Measurements from ENCODE around the gene NPDC1.

Gene NPDC1

DNA sequence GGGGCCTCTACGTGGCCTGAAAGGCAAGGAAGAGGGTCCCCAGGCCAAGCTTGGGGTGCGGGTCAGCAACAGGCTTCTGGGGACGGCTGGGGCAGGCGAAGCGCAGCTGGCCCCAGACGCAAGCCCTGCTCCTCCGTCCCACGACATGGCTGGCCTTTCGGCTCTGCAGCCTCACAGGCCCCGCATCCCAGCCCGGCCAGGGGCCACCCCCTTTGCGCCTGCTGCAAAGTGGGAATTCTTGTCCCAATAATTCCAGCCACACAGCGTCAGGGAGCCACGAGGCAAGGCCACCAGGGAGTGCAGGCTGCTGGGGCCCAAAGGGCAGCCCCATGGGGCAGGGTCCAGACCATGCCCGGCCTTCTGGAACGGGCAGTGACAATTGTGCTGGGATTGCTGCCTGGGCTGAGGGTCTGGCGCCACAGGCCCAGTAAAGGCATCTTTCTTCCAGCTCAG, 9.0 kb upstream of the NPDC1 start:
- Histone ChIP-seq H3K36me3 (ENCODE audit: control insufficient read depth, insufficient read depth, low read length) (no peaks in the 10 kb centered on the region), H3K4me3 (replicated peaks; ENCODE audit: low read depth, low read length) (no peak overlapping the region), H3K27me3 (replicated peaks; ENCODE audit: control insufficient read depth, insufficient read depth, low read length) (peaks cover 3% of the 10 kb centered on the region)
- no peak for DNase-seq (ENCODE audit: extremely low read depth, insufficient read length)
- TF ChIP-seq, protein P1, sequence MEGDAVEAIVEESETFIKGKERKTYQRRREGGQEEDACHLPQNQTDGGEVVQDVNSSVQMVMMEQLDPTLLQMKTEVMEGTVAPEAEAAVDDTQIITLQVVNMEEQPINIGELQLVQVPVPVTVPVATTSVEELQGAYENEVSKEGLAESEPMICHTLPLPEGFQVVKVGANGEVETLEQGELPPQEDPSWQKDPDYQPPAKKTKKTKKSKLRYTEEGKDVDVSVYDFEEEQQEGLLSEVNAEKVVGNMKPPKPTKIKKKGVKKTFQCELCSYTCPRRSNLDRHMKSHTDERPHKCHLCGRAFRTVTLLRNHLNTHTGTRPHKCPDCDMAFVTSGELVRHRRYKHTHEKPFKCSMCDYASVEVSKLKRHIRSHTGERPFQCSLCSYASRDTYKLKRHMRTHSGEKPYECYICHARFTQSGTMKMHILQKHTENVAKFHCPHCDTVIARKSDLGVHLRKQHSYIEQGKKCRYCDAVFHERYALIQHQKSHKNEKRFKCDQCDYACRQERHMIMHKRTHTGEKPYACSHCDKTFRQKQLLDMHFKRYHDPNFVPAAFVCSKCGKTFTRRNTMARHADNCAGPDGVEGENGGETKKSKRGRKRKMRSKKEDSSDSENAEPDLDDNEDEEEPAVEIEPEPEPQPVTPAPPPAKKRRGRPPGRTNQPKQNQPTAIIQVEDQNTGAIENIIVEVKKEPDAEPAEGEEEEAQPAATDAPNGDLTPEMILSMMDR (IDR thresholded peaks at IDR 0.05; ENCODE audit: insufficient read depth, low read length, poor library complexity, severe bottlenecking), result no peak

DNA sequence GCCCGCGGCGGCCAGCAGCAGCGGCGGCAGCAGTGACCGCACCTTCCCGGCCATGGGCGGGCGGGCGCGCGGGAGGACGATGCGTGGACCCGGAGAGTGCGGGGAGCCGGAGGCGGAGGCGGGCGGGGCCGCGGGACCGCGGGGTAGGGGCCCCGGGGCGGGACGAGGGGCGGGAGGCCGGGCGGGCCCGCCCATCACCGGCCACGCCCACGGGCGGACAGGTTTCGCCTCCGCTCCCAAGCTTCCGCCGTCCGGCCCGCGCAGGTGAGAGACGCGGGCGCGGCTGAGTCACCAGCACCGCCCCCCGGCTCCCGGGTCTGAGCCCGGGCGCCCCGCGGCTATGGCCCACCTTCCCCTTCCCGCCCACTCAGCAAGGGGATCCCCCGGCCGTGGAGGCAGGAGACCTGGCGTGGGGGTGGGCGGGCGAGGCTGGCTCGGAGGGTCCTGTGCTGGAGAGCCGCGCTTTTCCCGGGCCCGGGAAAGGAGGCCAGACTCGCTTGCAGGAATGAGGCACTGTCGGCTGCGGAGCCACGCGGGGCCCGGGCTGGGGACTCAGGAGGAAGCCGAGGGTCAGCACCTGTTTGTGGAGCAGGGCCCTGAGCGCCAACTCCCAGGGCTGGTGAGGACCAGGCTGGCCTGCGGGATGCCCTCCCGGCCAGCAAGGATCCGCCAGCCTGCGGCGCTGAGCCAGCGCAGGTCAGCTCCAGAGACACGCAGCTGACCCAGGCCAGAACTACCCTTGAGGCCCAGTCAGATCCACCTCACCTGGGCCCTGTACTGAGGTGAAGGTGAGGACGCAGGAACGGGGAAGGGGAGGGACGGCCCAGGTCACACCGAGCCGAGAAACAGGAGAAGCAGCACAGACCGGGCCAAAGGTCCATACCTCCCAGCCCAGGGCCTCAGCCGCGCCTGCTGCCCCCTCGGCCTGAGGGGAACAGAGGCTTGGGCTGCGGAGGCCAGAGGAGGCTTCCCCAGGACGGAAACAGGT, 8.3 kb upstream of the NPDC1 start, which contains the start of gene ENTPD2:
Gene ENTPD2 (minus strand): TSS at position 118 of the 988 bp plus-strand sequence. CDS start 64 bp downstream, at position 54.
- Histone ChIP-seq H3K4me3 (replicated peaks; ENCODE audit: low read depth, low read length) (no peak within 1 kb of the TSS), H3K27me3 (replicated peaks; ENCODE audit: control insufficient read depth, insufficient read depth, low read length) (peaks cover 3% of the 10 kb centered on the region), H3K36me3 (ENCODE audit: control insufficient read depth, insufficient read depth, low read length) (no peaks in the 10 kb centered on the region)
- TF ChIP-seq, protein P1 (IDR thresholded peaks at IDR 0.05; ENCODE audit: insufficient read depth, low read length, poor library complexity, severe bottlenecking), result no peak
- no peak for DNase-seq (ENCODE audit: extremely low read depth, insufficient read length)

DNA sequence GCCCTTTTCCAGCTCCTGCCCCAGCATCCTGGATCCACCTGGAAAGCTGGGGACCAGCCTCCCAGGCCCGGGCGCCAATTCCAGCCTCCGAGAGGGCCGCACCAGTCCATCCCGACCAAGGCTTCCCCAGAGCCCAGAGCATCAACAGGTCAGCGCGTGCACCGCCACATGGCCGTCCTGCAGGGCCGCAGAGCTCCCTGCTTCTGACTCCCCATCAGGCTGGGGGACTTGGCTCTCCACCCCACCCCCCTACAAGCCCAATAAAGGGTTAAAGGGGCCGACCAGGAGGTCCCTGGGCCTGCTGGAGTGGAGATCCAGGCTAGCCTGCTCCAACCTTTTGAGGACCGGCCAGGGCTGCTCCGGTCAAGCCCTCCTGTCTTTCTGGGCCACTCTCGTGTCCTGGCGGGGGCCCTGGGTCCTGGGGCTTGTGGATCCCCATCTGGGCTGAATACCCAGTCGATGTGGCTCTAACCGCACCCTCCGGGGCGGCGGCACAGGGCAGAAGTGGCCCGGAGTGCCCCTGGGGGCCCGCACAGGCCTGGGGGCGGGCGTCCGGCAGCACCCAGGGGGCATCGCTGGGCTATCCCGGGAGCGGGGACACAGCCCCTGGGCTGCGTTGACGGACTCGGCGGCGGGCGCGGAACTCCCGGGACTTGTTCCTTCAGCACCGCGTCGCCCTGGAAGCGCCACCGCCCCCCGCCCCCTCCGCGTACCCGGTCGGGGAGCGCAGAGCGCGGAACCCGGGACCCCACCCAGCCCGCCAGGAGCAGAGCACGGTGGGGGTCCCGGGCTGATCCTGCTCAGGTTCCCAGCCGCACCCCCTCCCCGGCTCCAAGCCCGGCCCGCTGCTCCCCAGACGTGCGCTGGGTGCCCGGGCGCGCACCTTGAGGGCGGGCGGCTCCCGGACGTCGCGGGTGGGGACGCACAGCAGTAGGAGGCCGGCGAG, 7.3 kb upstream of the NPDC1 start:
- no peak overlapping the region for H3K4me3 ChIP-seq (replicated peaks; ENCODE audit: low read depth, low read length)
- TF ChIP-seq, protein P1 (IDR thresholded peaks at IDR 0.05; ENCODE audit: insufficient read depth, low read length, poor library complexity, severe bottlenecking), result no peak
- no peak for DNase-seq (ENCODE audit: extremely low read depth, insufficient read length)
- no peaks in the 10 kb centered on the region for H3K36me3 ChIP-seq (ENCODE audit: control insufficient read depth, insufficient read depth, low read length)
- peaks cover 3% of the 10 kb centered on the region for H3K27me3 ChIP-seq (replicated peaks; ENCODE audit: control insufficient read depth, insufficient read depth, low read length)

DNA sequence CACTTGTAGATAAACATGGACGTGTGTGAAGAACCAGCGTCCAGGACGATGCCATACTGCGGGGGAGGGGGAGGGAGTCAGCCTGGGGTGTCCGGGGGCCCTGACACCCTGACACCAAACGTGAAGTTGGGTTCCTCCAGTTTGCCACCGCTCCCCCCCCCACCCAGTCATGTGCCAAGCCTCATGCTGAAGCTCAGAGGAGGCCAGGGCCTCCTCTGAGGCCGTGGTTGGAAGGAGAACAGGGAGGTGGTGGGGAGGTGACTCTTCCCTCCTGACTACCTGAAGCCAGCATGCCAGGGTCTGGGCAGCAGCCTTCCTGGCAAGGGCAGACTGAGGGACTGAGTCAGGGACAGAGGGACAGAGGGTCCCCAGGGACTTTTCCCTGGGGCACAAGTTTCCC, 6.3 kb upstream of the NPDC1 start:
- no peak for DNase-seq (ENCODE audit: extremely low read depth, insufficient read length)
- H3K36me3 ChIP-seq (ENCODE audit: control insufficient read depth, insufficient read depth, low read length), result no peaks in the 10 kb centered on the region
- TF ChIP-seq, protein P1 (IDR thresholded peaks at IDR 0.05; ENCODE audit: insufficient read depth, low read length, poor library complexity, severe bottlenecking), result no peak
- peaks cover 3% of the 10 kb centered on the region for H3K27me3 ChIP-seq (replicated peaks; ENCODE audit: control insufficient read depth, insufficient read depth, low read length)
- H3K4me3 ChIP-seq (replicated peaks; ENCODE audit: low read depth, low read length), result no peak overlapping the region

DNA sequence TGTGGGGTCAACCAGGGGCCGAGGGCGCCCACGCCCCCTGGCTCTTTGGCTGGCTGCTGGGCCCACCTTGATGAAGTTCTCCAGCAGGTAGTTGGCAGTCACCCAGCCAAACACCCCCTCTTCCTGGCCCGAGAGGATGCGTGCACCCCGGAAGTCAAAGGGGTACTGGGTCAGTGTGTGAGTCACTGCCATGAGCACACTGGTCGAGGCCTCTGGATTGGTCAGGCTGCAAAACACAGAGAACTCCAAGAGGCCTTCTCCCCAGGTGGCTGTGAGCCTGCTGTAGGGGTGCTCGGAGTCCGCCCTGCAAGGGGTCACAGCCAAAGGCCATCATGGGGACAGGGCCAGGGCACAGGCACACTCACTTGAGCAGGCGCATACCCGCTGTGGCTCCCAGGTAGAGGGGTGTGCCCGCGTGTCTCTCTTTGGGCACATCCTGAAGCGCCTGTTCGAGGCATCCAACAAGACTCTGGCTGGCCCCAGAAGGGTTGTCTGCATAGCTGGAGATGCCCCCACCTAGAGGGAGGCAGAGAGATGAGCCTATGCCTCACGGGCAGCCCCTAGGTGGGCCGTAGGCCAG, 5.3 kb upstream of the NPDC1 start:
- no peak for DNase-seq (ENCODE audit: extremely low read depth, insufficient read length)
- TF ChIP-seq, protein P1 (IDR thresholded peaks at IDR 0.05; ENCODE audit: insufficient read depth, low read length, poor library complexity, severe bottlenecking), result no peak
- H3K27me3 ChIP-seq (replicated peaks; ENCODE audit: control insufficient read depth, insufficient read depth, low read length), result peaks cover 3% of the 10 kb centered on the region
- H3K36me3 ChIP-seq (ENCODE audit: control insufficient read depth, insufficient read depth, low read length), result no peaks in the 10 kb centered on the region
- no peak overlapping the region for H3K4me3 ChIP-seq (replicated peaks; ENCODE audit: low read depth, low read length)
